Left ventricle myocardium inferior (tissue), 1 donor: Measurements from ENCODE around the gene HHAT. TPM values are rescaled to one million over a fixed set of nuclear protein-coding genes. Genes with fewer than 3 reads are reported as not detected.

Experiments used
- DNase-seq: peaks from one replicate; pipeline ENCODE4 v3.0.0-alpha.2; 2020
- H3K27ac ChIP-seq: fragments of 200-600 bp; replicated peaks from 2 replicates; pipeline ENCODE4 v1.8.0; 2021
- H3K27me3 ChIP-seq: fragments of 200-600 bp; 2 replicates; pipeline ENCODE4 v1.8.0; 2021; ENCODE audit warnings: low read depth
- H3K36me3 ChIP-seq: fragments of 200-600 bp; 2 replicates; pipeline ENCODE4 v1.8.0; 2021
- H3K4me1 ChIP-seq: fragments of 200-600 bp; 2 replicates; pipeline ENCODE4 v1.8.0; 2021
- H3K4me3 ChIP-seq: fragments of 200-600 bp; 2 replicates; pipeline ENCODE4 v1.8.0; 2021; ENCODE audit warnings: mild to moderate bottlenecking, moderate library complexity
- H3K9me3 ChIP-seq: fragments of 200-600 bp; replicated peaks from 2 replicates; pipeline ENCODE4 v1.8.0; 2021
- CTCF ChIP-seq: fragments of 200-600 bp; IDR thresholded peaks from 2 replicates; pipeline ENCODE4 v1.8.0; 2021; ENCODE audit warnings: antibody characterized with exemption, mild to moderate bottlenecking, borderline replicate concordance
- intact Hi-C: fragments of 100-400 bp; cut with micrococcal nuclease; formaldehyde crosslinking; loops from one replicate; pipeline ENCODE4 v1.11.0; 2022
- total RNA-seq: library from RNA; stranded (reverse); fragmentation: NEBNext Ultra II Directional; extraction: Animal tissue kit (Norgen Biotek cat#: 25700); gene quantifications from one replicate; pipeline ENCODE4 v1.2.1, GENCODE V29; 2021
- donor health status: DM: no; HTN: yes; CAD: no; lungs with severe emphysema.

HHAT gene
- total RNA-seq, 1 donor from 2014 or later = 2.1 TPM

- intact Hi-C loops = loop anchor here (10.0 kb wide), 1 partner anchor 57 kb away; the partner anchor contains the start of gene SERTAD4
- peaks cover 6% of the 10 kb centered on the region for H3K27me3 ChIP-seq
- H3K9me3 ChIP-seq = no peaks in the 10 kb centered on the region
- DNase-seq = no peak
- H3K4me1 ChIP-seq = peaks cover 52% of the 10 kb centered on the region
- peak overlapping the region; percentile 63 for H3K4me3 ChIP-seq
- H3K27ac ChIP-seq = peak overlapping the region; percentile 75
- H3K36me3 ChIP-seq = no peaks in the 10 kb centered on the region
- TF ChIP-seq CTCF = no peak
Measured at GRCh38 chr1:210291786-210292230, 36.9 kb upstream of the HHAT start.

- Histone ChIP-seq H3K9me3 (no peaks in the 10 kb centered on the region), H3K27me3 (peaks cover 6% of the 10 kb centered on the region), H3K4me1 (peaks cover 52% of the 10 kb centered on the region), H3K27ac (peak overlapping the region; percentile 75), H3K4me3 (peak overlapping the region; percentile 63), H3K36me3 (no peaks in the 10 kb centered on the region)
- intact Hi-C loops = loop anchor here (10.0 kb wide), 1 partner anchor 58 kb away; the partner anchor contains the start of gene SERTAD4
- peak; percentile 64 for DNase-seq
- TF ChIP-seq CTCF = peak; percentile 54
Measured at GRCh38 chr1:210292231-210292871, 36.4 kb upstream of the HHAT start.

GRCh38 chr1:210293171-210293607 is 35.5 kb upstream of the HHAT start:
- intact Hi-C loops = loop anchor here (10.0 kb wide), 1 partner anchor 58 kb away; the partner anchor contains the start of gene SERTAD4
- H3K4me1 ChIP-seq = peaks cover 52% of the 10 kb centered on the region

DNA sequence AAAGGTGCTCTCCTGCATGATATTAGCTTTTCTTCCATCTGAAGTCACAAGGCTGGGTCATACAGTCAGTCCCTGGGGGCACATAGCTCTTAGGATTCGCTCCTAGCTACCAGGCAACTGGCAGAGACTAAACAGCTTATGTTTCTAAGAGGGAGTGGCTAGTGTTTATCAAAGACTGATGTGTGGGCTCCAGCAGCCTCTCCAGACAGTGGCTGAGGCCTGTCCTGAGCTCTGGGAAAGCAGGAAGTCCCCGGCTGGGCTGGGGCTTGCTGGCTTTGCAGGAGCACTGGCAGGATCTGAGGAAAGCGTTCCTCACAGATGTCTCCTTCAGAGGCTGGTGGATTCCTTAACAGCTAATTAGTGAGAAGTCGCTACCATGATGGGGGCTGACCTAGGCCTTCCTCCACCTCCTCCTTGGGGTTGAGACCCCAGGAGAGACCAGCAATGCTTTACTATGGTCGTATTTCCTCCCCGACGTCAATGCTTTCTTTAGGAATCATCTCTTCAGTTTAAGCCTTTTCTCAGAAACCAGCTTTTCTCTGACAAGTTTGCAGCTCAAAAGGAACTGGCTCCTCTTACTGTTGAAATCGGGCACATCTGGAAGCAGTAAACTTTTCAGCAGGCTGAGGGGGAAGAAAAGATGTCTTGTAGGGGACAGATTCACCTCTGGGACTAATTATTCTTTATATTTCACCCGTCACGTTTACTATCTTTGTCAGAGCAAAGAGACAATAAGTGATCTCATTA is 33.5 kb upstream of the HHAT start:
- DNase-seq = peak; percentile 69
- peaks cover 52% of the 10 kb centered on the region for H3K4me1 ChIP-seq
- peaks cover 6% of the 10 kb centered on the region for H3K27me3 ChIP-seq
- peak overlapping the region; percentile 75 for H3K27ac ChIP-seq
- TF ChIP-seq CTCF = no peak
- intact Hi-C loops = loop anchor here (10.0 kb wide), 1 partner anchor 60 kb away; the partner anchor contains the start of gene SERTAD4
- no peak overlapping the region for H3K4me3 ChIP-seq
- no peaks in the 10 kb centered on the region for H3K36me3 ChIP-seq
- H3K9me3 ChIP-seq = no peaks in the 10 kb centered on the region

More at GRCh38 chr1:210293171-210293607, 35.5 kb upstream of the HHAT start:
- DNase-seq = peak; percentile 76
- Histone ChIP-seq H3K9me3 (no peaks in the 10 kb centered on the region), H3K27ac (peak overlapping the region; percentile 75), H3K27me3 (peaks cover 6% of the 10 kb centered on the region), H3K36me3 (no peaks in the 10 kb centered on the region), H3K4me3 (peak overlapping the region; percentile 63)
- no peak for TF ChIP-seq CTCF

- no peak for TF ChIP-seq CTCF
- H3K27me3 ChIP-seq = peaks cover 6% of the 10 kb centered on the region
- peaks cover 57% of the 10 kb centered on the region for H3K4me1 ChIP-seq
- DNase-seq = no peak
- H3K9me3 ChIP-seq = no peaks in the 10 kb centered on the region
- H3K27ac ChIP-seq = no peak overlapping the region
- H3K36me3 ChIP-seq = no peaks in the 10 kb centered on the region
- intact Hi-C loops = loop anchor here (10.0 kb wide), 1 partner anchor 62 kb away; the partner anchor contains the start of gene SERTAD4
- H3K4me3 ChIP-seq = no peak overlapping the region
Measured at GRCh38 chr1:210296682-210297081, 32.0 kb upstream of the HHAT start.
